ENCODE results near the gene PLA2G6. TPM values are rescaled to one million over a fixed set of nuclear protein-coding genes. Genes with fewer than 3 reads are reported as not detected.

Gene PLA2G6
- total and polyA plus RNA-seq, 2 of the 13 experiments (the other 11 are each of a cell fraction or from before 2014, with no cell fraction given), result 4.8 to 11.5 TPM

DNA sequence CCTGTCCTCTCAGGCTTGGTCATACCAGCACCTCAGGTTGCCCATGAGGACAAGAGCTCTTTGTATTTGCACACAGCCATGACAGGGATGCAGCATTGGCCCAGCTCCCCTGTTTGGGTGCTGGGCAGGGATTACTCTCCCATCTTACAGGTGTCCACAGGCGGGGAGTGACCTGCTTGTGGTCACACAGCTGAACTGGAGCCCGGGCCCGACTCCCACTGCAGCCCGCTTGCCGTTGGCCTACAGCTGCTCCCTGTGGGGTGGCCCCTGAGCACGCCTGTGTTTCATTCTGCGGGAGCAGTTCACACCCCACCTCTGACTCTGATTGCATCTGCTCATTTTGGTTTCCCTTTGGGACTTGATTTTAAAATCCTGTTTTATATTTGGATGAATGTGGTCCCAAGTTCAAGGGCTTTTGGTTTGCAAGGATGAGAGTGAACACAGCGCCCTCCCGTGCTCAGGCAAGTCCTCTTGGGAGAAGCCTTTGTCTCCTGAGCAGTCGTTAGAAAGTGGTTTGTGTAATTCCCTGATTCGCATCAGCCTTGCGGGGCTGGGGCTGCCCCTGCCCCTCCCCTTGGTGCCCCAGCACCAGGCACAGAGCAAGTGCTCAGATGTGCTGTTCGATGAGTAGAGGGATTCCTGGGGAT, 115.1 kb downstream of the PLA2G6 start (continued):
- TF ChIP-seq, protein P1, sequence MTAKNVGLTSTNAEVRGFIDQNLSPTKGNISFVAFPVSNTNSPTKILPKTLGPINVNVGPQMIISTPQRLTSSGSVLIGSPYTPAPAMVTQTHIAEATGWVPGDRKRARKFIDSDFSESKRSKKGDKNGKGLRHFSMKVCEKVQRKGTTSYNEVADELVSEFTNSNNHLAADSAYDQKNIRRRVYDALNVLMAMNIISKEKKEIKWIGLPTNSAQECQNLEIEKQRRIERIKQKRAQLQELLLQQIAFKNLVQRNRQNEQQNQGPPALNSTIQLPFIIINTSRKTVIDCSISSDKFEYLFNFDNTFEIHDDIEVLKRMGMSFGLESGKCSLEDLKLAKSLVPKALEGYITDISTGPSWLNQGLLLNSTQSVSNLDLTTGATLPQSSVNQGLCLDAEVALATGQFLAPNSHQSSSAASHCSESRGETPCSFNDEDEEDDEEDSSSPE (CRISPR knock-in tag; IDR thresholded peaks at IDR 0.05), result no peak
- TF ChIP-seq NFATC3 (CRISPR knock-in tag; IDR thresholded peaks at IDR 0.05) (no peak), ZNF761 (CRISPR knock-in tag; conservative IDR thresholded peaks at IDR 0.05) (no peak), MAFK (conservative IDR thresholded peaks at IDR 0.05 in 1 of 2, IDR thresholded peaks at IDR 0.05 in 1 of 2; ENCODE audit: low read length in 2 of 2) (no peak), ZNF879 (CRISPR knock-in tag; IDR thresholded peaks at IDR 0.05) (no peak), ARNT (IDR thresholded peaks at IDR 0.05) (no peak), ZMAT5 (CRISPR knock-in tag; IDR thresholded peaks at IDR 0.05; ENCODE audit: borderline replicate concordance, low read depth) (no peak), ZNF460 (CRISPR knock-in tag; IDR thresholded peaks at IDR 0.05; ENCODE audit: borderline replicate concordance) (no peak), KDM6A (CRISPR knock-in tag; IDR thresholded peaks at IDR 0.05; ENCODE audit: low read depth) (no peak)
- TF ChIP-seq, protein P2, sequence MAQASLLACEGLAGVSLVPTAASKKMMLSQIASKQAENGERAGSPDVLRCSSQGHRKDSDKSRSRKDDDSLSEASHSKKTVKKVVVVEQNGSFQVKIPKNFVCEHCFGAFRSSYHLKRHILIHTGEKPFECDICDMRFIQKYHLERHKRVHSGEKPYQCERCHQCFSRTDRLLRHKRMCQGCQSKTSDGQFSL (CRISPR knock-in tag; IDR thresholded peaks at IDR 0.05), result no peak

- Histone ChIP-seq H3K4me1 (ENCODE audit: insufficient read depth, low read length) (0 out of 2 replicates have a peak, but pooled peaks cover 5% of the 10 kb centered on the region), H4K20me1 (ENCODE audit: insufficient read depth, low read length) (no peaks in the 10 kb centered on the region), H3K79me2 (ENCODE audit: insufficient read depth, low read length) (no peaks in the 10 kb centered on the region), H3K27ac (ENCODE audit: extremely low read length, insufficient read depth, low read length) (no peak overlapping the region), H3K4me2 (ENCODE audit: low read depth, low read length) (no peak overlapping the region), H2AFZ (ENCODE audit: low read length) (no peak overlapping the region), H3K4me3 (replicated peaks in 1 of 3; ENCODE audit: insufficient read depth in 1 of 3, low read depth in 2 of 3, low read length in 3 of 3) (no peak overlapping the region), H3K9me3 (ENCODE audit: low read length) (no peaks in the 10 kb centered on the region), H3K27me3 (ENCODE audit: control insufficient read depth in 1 of 2, insufficient read depth in 2 of 2, low read length in 2 of 2) (no peaks in the 10 kb centered on the region), H3K36me3 (replicated peaks in 1 of 2; ENCODE audit: control insufficient read depth in 1 of 2, insufficient read depth in 2 of 2, low read length in 2 of 2) (peaks cover 19 to 41% of the 10 kb centered on the region in 2 experiments; a peak in 4 of 5 replicates), H3K9ac (ENCODE audit: insufficient read depth, low read depth, low read length) (no peak overlapping the region)
- no peak for DNase-seq (ENCODE audit: low spot score)
- in situ Hi-C loops (cut with HindIII; ENCODE audit: extremely low pct_ligation_motif_present, low pct_unique_long_range_greater_than_20kb) (no loop called here), intact Hi-C loops (cut with micrococcal nuclease; ENCODE audit: unreplicated experiment) (no loop called here)
- FAIRE-seq, result no peak
- no TSS peak for BruUV-seq (replicated peaks)
- POLR2A ChIA-PET, result no interaction called here
- CTCF ChIA-PET (ENCODE audit: low intra/inter-chr PET ratio, low total read pairs), result no interaction called here
- no peak for ATAC-seq
- WGBS (ENCODE audit: low lambda C conversion rate), result 100% methylated on average over 1 of the region's 8 CpGs
- no peak for TF ChIP-seq GLMP (CRISPR knock-in tag; IDR thresholded peaks at IDR 0.05; ENCODE audit: borderline replicate concordance)
- TF ChIP-seq ZNF747 (CRISPR knock-in tag; IDR thresholded peaks at IDR 0.05; ENCODE audit: borderline replicate concordance), result no peak
- TF ChIP-seq ZNF766 (CRISPR knock-in tag; IDR thresholded peaks at IDR 0.05; ENCODE audit: borderline replicate concordance), result no peak
- TF ChIP-seq NR2F6 (IDR thresholded peaks at IDR 0.05), result no peak
- TF ChIP-seq NR2F6 (CRISPR knock-in tag; IDR thresholded peaks at IDR 0.05), result no peak
- TF ChIP-seq PAWR (CRISPR knock-in tag; IDR thresholded peaks at IDR 0.05; ENCODE audit: borderline replicate concordance), result no peak
- no peak for TF ChIP-seq ZNF780A (CRISPR knock-in tag; IDR thresholded peaks at IDR 0.05)
- no peak for TF ChIP-seq SNRNP70 (IDR thresholded peaks at IDR 0.05; ENCODE audit: low read depth, low read length)
- no peak for TF ChIP-seq HNRNPH1 (optimal IDR thresholded peaks at IDR 0.05; ENCODE audit: low read depth, low read length)
- TF ChIP-seq ZFY (CRISPR knock-in tag; IDR thresholded peaks at IDR 0.05), result no peak
- TF ChIP-seq, protein P3, sequence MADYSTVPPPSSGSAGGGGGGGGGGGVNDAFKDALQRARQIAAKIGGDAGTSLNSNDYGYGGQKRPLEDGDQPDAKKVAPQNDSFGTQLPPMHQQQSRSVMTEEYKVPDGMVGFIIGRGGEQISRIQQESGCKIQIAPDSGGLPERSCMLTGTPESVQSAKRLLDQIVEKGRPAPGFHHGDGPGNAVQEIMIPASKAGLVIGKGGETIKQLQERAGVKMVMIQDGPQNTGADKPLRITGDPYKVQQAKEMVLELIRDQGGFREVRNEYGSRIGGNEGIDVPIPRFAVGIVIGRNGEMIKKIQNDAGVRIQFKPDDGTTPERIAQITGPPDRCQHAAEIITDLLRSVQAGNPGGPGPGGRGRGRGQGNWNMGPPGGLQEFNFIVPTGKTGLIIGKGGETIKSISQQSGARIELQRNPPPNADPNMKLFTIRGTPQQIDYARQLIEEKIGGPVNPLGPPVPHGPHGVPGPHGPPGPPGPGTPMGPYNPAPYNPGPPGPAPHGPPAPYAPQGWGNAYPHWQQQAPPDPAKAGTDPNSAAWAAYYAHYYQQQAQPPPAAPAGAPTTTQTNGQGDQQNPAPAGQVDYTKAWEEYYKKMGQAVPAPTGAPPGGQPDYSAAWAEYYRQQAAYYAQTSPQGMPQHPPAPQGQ (CRISPR knock-in tag; IDR thresholded peaks at IDR 0.05; ENCODE audit: borderline replicate concordance), result no peak
Observed at GRCh38 chr22:38065539-38065938, 116.1 kb downstream of the PLA2G6 start.
